Left renal pelvis (tissue), 4 donors: Measurements from ENCODE around the gene PHF21B. TPM values are rescaled to one million over a fixed set of nuclear protein-coding genes. Genes with fewer than 3 reads are reported as not detected.
"Not testable (repeated sequence)": the region's sequence is repeated elsewhere in the genome, so short reads cannot be mapped to it uniquely, and the experiment has no call there.

Experiments
- DNase-seq, 4 donors: peaks; one replicate each; pipeline ENCODE4 v3.0.0-alpha.2; 2013; ENCODE audit warnings: low read depth in 4 of 4, low spot score in 3 of 4
- polyA plus RNA-seq, 4 donors: library from polyadenylated mRNA; unstranded; fragments of 120-200 nt; gene quantifications; one replicate each; pipeline ENCODE4 v1.2.1, GENCODE V29; 2013; ENCODE audit not compliant: insufficient read length in 4 of 4

Gene PHF21B
- polyA plus RNA-seq, 4 donors, result 2.2 to 6.9 (median 3.8) TPM

DNA sequence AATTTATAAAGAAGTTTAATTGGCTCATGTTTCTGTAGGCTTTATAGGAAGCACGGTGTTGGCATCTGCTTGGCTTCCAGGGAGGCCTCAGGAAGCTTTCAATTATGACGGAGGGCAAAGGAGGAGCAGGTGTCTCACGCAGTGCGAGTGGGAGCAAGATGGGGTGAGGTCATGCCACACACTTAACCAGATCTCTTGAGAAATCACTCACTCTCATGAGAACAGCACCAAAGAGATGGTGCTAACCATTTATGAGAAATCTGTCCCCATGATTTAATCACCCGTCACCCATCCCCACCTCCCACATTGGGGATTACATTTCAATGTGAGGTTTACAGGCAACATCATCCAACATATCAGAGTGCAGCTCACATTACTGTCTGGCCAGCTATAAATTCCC is 153.9 kb downstream of the PHF21B start:
- no peak for DNase-seq

DNA sequence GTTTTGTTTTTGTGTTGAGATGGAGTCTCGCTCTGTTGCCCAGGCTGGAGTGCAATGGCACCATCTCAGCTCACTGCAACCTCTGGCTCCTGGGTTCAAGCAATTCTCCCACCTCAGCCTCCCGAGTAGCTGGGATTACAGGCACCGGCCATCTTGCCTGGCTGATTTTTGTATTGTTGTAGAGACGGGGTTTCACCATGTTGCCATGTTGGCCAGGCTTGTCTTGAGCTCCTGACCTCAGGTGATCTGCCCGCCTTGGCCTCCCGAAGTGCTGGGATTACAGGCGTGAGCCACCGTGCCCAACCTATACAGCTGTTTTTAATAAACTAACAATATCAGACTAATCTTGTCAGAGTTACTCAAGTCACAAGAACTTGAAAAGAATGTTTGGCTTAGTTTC is 155.2 kb downstream of the PHF21B start:
- DNase-seq, result not testable (repeated sequence)

DNA sequence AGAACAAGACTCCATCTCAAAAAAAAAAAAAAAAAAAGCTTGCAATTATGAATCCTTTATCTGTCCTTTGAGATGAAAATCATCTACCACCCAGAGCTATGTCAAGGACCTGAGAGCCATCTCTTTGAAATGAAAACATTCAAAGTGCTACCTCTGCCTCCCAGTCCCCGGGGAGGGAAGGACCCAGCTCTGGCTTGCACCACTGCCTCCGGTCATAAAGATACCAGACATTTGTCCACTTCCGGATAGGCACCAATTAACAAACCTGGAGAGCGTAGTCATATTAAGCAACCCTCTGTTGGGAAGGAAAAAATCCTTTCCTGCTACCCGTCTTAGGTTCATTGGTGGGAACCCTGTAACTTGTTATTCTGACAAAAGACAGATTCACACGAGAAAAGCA is 158.9 kb downstream of the PHF21B start:
- DNase-seq, result no peak

DNA sequence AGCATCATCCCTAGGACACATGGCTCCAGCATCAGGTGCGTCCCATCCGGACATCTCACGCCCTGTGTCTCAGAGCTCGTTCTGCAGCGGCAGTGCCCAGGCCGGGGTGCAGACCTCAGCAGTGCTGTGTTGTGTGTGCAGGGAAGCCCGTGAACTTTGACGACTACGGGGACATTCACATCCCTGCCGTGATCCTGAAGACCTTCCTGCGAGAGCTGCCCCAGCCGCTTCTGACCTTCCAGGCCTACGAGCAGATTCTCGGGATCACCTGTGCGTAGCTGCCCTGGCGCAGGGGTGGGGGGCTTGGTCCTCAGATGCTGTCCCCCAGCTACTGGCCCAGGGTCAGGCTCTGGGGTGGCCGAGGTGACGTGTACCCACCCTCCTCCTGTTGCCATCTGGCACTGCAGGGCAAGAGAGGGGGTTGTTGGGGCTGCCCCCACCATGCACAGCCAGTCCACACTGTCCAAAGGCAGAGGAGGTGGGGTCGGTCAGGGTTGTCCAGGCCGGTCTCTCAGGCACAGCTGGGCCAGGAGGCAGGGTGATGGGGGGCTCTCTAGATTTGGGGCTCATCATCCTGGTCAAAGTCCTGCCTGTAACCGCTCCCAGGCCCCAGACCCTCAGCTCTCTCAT is 160.9 kb downstream of the PHF21B start:
- DNase-seq, result no peak

DNA sequence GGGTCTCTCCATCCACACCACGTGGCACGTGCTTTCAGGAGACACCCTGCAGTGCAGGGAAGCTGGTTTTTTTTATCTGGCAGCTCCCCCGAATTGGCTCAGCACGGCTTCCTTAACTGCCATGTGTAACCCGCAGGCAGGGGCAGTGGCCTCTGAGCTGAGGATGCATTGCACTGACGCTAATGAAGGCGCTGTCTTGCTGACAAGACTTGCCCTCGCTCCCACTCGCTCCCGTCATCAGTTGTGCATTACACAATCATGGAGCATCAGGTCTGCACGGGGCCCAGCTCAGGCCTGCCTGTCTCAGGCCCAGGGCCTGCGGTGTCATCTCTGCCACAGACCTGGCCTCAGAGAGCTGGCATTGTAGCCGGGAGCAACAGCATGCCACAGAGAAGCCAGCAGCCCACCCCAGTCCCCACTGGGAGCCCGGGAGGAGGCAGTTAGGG is 161.5 kb downstream of the PHF21B start:
- DNase-seq, result no peak

DNA sequence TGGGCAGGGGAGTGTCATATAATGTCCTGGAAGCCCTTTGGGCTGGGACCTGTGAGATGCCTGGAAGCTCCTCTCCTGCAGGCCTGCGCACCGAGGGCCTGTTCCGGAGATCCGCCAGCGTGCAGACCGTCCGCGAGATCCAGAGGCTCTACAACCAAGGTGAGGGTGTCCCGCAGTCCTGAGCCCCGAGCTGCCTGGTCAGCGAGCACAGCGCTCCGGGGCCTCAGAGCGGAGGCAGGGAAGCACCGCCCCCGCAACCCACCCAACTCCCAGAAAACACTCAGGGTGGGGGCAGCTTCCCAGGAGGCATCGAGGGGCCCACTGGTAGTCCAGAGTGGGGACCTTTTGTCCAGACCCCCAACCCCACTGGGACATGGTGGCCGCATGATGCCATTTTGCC is 161.9 kb downstream of the PHF21B start:
- DNase-seq, result no peak

DNA sequence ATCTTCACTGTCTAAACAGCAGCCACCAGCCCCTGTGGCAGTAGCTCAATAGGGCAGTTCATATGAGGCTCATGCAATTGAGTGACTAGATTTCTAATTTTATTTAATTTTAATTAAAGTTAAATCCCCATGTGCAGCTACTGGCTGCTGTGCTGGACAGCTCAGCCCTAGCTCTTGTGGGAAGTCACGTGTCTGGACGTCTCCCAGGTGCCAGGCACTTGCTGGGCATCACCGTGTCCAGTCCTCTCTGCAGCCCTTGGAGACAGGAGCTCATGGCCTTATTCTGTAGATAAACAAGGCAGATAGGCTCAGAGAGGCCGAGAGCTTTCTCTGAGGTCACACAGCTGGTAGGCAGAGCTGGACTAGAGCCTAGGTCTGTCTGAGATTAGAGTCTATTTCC is 162.4 kb downstream of the PHF21B start:
- DNase-seq, result no peak

DNA sequence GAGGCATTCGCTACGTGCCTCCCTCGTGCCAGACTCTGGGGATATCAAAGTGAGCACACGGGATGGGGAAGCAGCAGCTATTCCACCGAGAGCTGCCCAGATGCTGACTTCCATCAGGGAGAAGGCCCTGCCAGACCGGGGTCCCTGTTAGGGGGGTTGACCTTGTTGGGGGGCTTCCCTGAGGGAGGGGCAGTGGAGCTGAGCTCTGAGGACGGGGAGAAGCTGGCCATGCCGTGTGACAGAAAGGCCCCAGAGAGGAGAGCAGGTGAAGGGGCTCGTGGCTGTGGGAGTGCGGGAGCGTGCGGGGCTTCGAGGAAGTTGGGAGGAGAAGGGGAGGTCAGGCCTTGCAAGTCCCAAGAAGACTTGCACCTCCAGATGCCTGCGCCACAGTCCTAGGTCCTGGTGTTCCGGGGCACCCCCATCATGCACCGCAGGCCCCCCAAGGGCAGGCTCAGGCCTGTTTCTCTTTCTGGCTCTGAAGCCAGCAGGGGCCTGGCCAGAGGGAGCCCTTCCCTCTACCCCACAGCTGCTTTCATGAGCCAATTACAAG is 163.0 kb downstream of the PHF21B start:
- DNase-seq, result no peak

DNA sequence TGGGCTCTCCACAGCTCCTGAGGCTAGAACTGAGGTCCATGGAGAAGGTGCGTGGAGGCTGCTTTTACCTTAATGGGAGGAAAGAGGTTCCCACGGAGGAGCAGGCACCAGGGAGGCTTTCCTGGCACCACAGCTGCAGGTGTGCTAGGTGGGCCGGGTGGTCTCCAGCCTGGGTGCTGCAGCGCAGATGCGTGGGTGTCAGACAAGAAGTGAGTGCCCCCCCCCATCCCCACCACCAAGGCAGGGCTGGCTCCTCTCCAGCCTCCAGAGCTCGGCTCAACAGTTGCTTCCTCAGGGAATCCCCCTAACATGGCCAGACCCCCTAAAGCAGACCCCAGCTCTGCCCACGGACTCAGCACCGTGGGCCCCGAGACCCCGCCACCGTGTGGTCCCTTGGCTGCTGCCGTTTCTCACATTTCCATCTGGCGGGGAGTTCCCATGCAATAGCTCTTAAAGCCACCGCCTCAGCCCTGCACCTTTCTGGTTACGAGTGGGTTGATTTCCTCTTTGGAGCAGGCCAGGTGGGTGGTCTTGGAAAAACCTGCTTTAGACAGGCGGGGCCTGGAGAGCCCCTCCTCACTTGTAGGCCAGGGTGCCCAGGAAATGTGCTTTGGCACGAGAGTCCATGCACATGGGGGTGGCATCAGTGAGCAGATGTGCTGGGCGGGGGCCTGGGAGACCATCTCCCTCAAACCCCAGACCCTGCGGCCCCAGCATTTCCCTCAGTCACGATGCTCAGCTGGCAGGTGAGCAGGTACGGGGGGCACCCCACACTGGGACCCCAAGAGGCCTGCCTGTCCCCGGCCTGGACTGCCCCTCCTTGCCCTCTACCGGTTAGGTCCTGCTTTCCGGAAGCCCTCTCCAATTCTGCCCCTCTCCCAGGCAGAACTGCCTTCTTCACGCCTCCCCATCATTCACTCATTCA is 163.7 kb downstream of the PHF21B start:
- DNase-seq, result no peak

DNA sequence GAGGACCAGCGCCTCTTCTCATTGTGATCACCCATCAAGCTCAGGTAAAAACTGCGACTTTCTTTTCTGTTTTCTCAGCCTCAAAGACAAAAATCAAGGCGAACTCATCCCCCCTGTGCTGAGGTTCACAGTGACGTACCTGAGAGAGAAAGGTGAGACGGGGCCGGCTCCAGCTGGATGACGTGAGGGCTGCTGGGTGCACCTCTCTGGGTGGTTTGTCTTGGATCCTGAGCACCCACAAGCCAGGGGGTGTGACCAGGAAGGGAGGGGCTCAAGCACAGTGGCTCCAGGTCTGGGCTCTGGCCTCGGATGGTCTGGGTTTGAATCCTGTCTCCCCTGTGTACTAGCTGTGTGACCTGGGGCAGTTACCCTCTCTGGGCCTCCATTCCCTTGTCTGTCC is 164.6 kb downstream of the PHF21B start:
- DNase-seq, result no peak

DNA sequence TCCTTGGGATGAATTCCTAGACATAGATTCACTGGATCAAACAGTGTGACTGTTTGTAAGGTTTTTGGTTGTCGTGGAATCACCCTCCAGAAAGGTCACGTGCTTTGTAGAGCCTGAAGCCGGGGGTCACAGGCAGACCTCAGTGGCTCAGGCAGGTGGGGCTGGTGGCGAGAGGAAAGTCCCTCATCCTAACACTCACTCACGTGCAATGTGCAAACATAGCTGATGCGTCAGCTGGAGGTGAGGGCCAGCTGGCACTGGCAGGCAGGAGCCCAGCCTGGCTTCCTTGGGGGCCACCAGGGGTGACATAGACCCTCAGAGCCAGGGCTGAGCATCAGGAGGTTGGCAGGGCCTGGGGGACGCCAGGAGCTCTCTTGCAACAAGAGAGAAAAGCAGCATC is 167.4 kb downstream of the PHF21B start:
- no peak for DNase-seq

DNA sequence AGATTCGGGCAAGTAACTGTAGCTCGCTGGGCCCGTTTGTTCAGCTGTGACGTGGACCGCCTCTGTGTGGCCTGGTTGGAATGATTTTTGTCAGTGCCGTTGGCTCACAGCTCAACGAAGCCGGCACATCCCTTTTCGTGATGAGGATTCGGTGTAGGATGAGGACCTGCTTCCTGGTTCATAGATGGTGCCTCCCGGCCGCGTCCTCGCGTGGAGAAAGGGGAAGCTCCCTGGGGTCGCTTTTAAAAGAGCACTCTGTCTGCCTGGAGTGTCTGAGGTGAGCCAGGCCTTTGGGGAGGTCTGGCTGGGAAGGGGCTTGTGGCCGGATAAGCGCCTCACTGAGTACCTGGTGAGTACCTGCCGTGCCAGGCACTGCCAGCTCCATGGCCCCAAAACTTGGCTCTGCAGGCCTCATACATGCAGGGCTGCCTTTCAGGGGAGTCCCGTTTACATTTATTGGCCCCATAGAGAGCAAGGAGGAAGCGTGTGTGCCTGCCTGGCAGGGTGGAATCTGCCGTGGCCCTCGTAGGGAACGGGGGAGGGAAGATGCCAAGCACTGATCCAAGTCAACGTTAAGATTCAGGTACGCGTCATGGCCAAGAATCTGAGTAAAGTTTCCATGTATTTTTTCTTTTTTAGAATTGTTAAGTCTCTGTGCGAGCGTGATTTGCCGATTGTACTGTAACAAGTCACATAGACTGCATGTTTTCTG is 169.0 kb downstream of the PHF21B start:
- no peak for DNase-seq

DNA sequence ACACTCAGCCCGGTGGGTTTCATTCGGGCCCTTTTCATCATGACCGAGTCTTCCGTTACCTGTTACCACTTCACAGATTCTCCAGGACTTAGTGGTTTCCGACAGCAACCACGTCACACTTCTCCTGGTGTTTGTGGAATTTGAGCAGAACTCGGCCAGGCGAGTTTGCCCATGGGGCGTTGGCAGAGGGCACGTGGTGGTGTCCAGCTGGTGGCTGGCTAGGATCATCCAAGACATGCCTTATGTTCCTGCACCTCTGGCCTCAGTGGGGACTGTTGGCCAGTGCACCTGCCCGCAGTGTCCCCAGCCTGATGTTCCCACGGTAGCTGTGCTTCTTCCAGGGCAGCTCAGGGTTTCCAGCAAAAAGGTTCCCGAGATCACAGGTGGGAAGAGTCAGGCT is 170.1 kb downstream of the PHF21B start:
- no peak for DNase-seq

DNA sequence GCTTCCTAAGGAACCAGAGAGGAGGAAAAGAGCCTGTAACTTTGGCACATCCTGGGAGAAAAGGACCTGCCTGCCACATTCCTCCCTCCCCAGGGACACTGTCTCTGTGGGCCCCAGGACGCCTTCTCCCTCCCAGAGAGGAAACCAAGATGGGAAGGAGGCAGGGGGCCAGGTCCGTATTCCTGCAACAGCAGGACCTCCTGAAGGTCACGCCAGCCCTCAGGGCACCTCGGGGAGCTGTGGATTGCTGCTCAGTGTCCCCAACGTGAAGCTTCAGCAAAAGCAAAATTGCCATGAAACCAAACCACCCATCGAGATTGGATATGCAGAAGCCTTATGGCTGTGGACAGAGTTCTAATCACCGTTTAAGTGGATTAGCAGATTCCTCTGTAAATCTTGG is 170.7 kb downstream of the PHF21B start:
- no peak for DNase-seq

DNA sequence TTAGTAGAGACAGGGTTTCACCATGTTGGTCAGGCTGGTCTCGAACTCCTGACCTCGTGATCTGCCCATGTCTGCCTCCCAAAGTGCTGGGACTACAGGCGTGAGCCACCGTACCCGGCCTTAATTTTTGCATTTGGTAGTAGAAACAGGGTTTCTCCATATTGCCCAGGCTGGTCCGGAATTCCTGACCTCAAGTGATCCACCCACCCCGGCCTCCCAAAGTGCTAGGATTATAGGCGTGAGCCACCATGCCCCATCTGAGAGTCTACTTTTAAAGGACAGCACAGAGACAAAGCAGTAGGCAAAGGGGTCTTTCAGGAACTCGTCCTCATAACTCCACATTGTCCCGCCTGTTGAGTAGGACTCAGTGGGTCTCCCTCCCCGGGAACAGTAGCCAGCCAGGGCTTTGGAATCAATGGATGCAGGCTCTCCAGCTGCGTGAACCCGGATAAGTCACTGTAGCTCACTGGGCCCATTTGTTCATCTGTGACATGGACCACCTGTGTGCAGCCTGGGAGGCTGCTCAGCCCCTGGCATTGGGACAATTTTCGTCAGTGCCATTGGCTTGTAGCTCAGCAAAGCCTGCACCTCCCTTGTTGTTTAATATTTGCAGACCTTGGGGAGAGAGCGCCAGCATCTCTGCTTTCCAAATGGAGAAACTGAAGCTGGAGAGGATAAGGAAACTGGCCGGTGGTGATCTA is 171.3 kb downstream of the PHF21B start:
- no peak for DNase-seq

DNA sequence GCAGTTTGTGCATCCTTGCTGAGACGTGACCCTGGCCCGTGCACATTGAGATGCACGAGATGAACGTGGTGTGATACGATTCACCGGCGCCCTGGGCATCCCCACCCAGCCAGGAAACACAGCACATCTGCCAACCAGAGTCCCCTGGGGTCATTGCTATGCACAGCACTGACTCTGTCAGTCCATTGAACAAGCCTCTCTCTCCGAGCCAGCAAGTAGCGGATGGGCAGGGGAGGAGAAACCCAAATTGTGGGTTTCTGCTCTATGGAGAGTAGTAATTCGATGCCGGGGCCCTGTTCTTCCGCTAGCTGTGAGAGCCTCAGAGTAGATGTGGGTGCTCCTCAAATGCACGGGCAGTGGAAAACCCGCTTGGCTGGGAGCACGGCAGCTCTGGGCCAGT is 172.3 kb downstream of the PHF21B start:
- no peak for DNase-seq

DNA sequence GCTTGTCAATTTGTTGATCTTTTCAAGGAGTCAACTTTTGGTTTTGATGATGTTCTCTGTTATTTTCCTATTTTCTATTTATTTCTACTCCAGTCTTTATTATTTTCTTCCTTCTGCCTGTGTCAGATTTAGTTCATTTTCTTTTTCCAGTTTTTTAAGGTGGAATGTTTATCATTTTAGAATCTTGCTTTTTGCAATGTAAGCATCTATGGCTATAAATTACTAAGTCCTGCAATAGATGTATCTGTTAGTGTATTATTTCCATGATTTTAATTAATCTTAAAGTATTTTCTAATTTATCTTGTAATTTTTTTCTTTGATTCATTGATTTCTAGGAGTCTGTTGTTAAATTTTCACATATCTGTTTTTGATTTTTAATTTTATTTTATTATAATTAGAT is 175.7 kb downstream of the PHF21B start:
- no peak for DNase-seq

DNA sequence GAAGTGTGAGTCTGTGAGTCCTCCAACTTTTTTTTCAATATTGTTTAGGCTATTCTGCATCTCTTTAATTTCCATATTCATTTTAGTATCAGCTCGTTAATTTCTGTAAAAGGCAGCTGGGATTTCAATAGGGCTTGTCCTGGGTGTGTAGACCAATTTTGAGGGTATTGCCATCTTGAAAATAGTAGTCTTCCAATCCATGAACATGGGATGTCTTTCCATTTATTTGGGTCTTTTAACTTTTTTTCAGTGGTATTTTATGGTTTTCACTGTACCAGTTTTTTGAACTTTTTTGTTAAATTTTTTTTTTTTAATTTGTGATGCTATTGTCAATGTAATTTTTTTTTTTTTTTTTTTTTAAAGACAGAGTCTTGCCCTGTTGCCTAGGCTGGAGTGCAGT is 177.9 kb downstream of the PHF21B start:
- DNase-seq, result no peak
